ENCODE measurements around the gene ONECUT3. TPM values are rescaled to one million over a fixed set of nuclear protein-coding genes. Genes with fewer than 3 reads are reported as not detected.
A peak's percentile ranks its signal among the peaks of the same experiment; 100 is the strongest.

The ONECUT3 gene
- total and polyA plus RNA-seq, 2 of the 4 experiments (the other 2 are of a cell fraction): not detected

GRCh38 chr19:1748115-1748872 is 5.0 kb upstream of the ONECUT3 start:
- Histone ChIP-seq H3K27me3 (ENCODE audit: control insufficient read depth, insufficient read depth, low read length) (peaks cover 66% of the 10 kb centered on the region), H3K4me1 (ENCODE audit: control insufficient read depth, insufficient read depth, low read length) (peaks cover 12% of the 10 kb centered on the region), H2BK120ac (ENCODE audit: low read depth, low read length) (no peak overlapping the region), H3K4me2 (ENCODE audit: low read depth, low read length) (0 out of 2 replicates have a peak overlapping the region, but pooled peaks have one; percentile 24), H3K18ac (ENCODE audit: low read depth, low read length) (no peak overlapping the region), H3K27ac (ENCODE audit: insufficient read depth, low read length) (no peak overlapping the region), H4K8ac (ENCODE audit: low read depth in 2 of 2, low read length in 2 of 2) (no peak overlapping the region), H2AK9ac (replicated peaks; ENCODE audit: low read depth, low read length, poor library complexity) (peak overlapping the region; percentile 42), H3K9me1 (ENCODE audit: insufficient read depth, low read length) (peaks cover 6% of the 10 kb centered on the region), H3K36me3 (ENCODE audit: control insufficient read depth, insufficient read depth, low read length) (no peaks in the 10 kb centered on the region), H2BK20ac (ENCODE audit: low read depth, low read length) (no peak overlapping the region), H2AK5ac (ENCODE audit: low read depth, low read length) (peak overlapping the region; percentile 85), H4K91ac (ENCODE audit: insufficient read depth, low read depth, low read length) (no peak overlapping the region), H3K56ac (ENCODE audit: extremely low read depth, insufficient read depth, low read length) (no peak overlapping the region), H3K4ac (ENCODE audit: low read depth, low read length) (no peak overlapping the region; the same call in 1 of the 2 replicates), H3K23ac (ENCODE audit: low read depth, low read length) (no peak overlapping the region), H2BK5ac (ENCODE audit: low read depth, low read length, poor library complexity, severe bottlenecking) (no peak overlapping the region), H2BK15ac (ENCODE audit: low read depth, low read length) (0 out of 3 replicates have a peak overlapping the region, but pooled peaks have one; percentile 68), H3K14ac (replicated peaks; ENCODE audit: low read depth, low read length) (no peak overlapping the region), H3K9ac (ENCODE audit: low read depth, low read length) (no peak overlapping the region), H4K20me1 (ENCODE audit: insufficient read depth, low read length) (peaks cover 6% of the 10 kb centered on the region), H2AFZ (replicated peaks; ENCODE audit: low read length, poor library complexity) (peak overlapping the region; percentile 83), H3K9me3 (ENCODE audit: control insufficient read depth, insufficient read depth, low read length) (no peaks in the 10 kb centered on the region), H3K79me1 (ENCODE audit: low read depth in 1 of 2, low read length in 2 of 2) (no peaks in the 10 kb centered on the region), H3K4me3 (ENCODE audit: insufficient read depth, low read depth, low read length) (no peak overlapping the region), H4K5ac (ENCODE audit: low read depth, low read length) (no peak overlapping the region)
- 2% methylated on average over 20 of the region's 61 CpGs; no CpG with 5 or more reads in 1 of the 2 experiments for WGBS, 2 experiments (ENCODE audit: extremely low coverage in 2 of 2, insufficient read length in 1 of 2)
- dilution Hi-C loops (cut with HindIII; ENCODE audit: low sequenced_read_pairs, unreplicated experiment) (no loop called here), intact Hi-C loops (cut with micrococcal nuclease) (no loop called here), in situ Hi-C loops (cut with MboI; ENCODE audit: low sequenced_read_pairs) (no loop called here)
- POLR2A ChIA-PET (ENCODE audit: unreplicated experiment): no interaction called here
- no TSS peak for BruUV-seq (replicated peaks)
- DNase-seq (no peak), ATAC-seq (ENCODE audit: low read depth) (no peak)
- CTCF ChIA-PET: no interaction called here
- TF ChIP-seq POLR2A (IDR thresholded peaks at IDR 0.05; ENCODE audit: low read depth, low read length): no peak
